GM18511 (cell line): Measurements from ENCODE around the gene TOX3.

Experiments used
- ATAC-seq: cut with Tn5 transposase; IDR thresholded peaks from one replicate; pipeline ENCODE4 v1.9.1; 2021; ENCODE audit warnings: mild to moderate bottlenecking, moderate library complexity; ENCODE audit not compliant: unreplicated experiment

TOX3 gene

DNA sequence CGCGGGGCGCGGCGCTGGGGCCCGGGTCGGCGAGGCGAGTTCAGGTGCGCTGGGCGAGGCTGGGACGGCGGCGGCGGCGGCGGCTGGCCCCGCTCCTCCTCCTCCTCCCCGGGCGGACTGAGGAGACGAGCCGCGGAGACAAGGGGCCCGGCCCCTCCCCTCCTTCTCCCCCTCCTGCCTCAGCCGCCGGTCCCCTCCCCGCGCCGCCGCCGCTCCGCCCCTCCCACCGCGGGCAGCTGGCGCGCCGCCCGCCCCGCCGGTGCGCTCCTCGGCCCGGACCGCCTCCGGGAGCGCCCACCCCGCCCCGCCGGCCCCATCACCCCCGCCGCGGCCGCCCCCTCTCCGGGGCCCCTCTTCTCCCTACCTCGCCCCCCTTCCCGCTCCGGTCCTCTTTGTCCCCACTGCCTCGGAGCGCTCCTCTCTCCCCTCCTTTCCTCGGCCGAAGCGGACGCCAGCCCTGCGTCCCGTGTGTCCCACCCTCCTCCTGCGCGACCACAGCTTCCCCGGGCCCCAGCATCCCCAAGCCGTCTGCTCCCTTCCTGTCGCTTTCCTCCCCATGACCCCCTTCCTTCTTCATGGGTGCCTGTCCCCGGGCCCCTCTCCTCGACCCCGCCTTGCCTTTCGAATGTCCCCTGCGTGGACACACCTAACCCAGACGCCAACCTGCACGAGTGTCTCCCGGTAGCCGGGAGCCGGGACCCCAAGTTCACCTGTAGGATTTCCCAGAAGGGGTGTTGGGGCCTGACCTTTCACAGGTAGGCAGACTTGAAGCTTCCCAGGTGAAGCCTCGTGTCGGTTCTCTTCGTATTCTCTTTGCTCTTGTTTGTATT is at the start of gene TOX3:
TOX3 (minus strand) TSS at position 140 of the 830 bp plus-strand sequence. CDS start 420 bp downstream, outside the sequence.
- no peak for ATAC-seq

GRCh38 chr16:52592778-52593177 is 45.8 kb upstream of the TOX3 start:
- ATAC-seq = no peak

GRCh38 chr16:52591934-52592592 is 45.1 kb upstream of the TOX3 start:
- ATAC-seq = no peak

- no peak for ATAC-seq
Observed at GRCh38 chr16:52591471-52591870, 44.5 kb upstream of the TOX3 start.

DNA sequence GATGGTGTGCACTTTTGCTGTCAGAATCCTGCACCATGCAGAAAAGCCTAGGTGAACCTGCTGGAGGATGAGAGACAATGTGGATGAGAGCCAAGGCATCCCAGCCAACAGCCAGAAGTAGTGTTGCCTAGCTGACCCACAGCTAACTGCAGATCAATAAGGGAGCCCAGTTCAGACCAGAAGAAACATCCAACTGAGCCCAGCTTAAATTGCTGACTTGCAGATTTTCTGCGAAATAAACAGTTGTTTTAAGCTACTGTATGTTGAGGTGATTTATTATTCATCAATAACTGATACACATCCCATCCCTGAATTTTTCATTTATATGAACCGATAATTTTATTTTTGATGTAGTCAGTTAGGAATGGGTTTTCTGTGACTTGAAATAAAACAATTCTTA is 39.2 kb upstream of the TOX3 start:
- no peak for ATAC-seq

DNA sequence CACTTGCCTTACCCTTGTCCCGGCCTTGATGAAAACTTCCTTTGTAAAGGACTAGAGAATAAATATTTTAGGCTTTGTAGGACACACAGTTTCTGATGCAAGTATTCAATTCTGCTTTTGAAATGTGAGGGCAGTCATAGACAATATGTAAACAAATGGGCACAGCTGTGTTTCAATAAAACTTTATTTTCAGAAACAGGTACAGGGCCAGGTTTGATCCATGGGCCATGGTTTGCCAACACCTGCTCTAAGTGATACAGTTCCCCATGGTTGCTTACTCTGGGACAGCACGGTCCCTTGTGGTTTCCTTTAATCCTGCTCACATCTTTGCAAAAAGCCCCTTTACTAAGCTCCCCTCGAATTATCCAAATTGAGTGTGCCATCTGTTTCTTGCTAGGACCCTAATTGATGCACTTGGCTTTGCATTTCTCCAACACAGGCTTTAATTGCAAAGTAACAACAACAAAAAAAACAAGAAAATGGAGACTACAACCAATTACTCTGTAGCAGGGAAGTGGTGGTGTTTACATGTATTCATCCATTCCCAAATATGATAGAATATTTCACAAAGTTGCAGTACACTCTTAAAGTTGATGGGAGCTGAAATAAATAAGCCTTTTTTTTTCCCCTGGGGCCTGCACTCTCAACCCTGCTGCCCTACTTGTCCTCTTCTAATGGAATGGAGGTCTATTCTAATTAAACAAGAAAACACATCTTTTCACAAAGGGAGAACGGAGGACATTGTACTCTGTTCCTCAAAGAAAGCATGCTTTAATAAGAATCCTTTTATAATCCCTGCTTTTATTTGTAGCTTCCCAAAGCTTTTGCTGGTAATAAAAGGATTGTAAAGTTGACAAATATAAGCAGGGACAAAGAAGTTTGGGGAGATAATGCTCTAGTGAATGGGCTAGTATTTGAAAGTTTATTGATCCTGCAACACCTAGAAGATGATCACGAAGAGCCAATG is 37.7 kb upstream of the TOX3 start:
- no peak for ATAC-seq

GRCh38 chr16:52581530-52581929 is 34.6 kb upstream of the TOX3 start:
- ATAC-seq = no peak

DNA sequence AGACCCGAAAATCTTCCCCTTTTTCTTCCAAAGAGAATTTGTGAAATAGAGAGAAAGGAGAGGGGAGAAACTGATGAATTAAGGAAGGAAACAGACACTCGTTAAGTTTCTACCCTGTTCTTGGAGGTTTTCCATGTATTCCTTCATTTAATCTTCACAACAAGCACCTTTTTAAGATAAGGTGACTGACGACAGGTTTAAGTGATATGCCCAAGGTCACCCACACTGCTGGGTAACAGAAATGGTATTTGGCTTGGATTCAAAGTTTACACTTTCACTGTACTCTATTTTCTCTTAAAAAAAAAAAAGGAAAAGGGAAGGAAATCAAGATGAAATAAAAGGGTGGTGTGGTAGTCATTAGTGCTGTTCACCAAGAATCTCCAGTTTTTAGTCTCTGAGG is 33.5 kb upstream of the TOX3 start:
- no peak for ATAC-seq

DNA sequence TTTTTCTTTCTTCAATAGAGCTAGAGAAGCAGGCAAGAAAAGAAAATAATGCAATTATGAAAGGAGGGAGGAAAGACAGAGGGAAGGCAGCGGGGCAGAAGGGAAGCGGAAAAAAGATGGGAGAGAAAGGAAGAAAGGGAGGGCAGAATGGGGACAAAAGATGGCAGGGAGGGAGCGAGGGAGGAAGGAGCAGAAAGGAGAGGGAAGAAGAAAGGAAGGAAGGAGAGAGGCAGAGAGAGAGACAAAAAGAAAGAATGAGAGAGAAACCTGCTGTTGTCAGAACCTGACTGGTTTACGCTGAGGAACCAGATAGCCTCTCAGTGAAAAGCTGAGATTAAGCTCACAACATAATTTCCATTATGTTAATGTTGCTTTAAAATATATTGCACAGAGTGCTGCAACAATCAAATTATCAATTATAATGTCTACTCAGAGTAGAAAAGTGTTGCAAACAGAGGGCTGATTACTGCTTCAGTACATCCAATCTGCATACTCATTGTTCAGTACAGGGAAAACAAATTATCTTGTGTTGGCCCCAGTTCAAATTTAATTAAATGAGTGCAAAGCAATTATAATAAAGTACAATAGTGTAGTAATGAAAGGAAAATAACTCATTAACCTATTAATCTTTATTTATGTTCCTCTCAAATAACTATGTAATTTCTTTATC is 32.0 kb upstream of the TOX3 start:
- ATAC-seq = no peak

DNA sequence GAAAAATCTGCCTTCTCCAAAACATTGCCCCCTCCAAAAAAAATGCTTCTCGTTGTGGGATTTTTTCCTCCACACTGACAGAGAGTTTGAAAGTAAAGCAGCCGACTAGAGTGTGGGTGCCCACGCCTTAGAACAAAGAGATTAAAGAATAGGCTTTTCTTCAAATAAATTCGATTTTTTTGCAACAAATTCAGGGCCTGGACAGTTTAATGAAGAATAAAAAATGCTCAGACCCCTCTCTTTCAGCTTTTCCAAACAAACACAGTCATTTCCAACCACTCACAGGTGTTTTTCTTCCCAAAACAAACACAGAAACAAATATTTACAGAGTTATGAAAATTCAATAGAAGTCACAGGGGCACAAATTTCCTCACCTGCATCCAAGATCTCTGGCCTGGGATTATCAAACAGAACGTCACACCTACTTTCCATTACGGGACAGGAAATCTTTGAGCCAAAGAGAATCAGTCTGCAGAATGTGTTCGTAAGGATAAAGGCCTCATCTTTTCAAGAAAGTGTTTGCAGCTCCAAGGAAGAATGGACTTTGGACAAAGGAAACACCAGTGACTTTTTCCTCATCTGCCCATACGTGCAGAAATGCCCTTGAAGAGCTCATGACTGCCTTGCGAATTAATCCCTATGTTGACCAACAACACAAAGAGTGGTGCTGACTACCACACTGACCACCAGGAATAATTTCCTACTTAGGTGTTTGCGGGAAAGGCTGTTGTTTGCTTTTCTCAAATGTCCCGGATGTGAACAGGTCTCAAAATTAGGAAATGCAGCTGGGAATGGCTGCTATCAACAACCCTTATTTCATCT is 31.3 kb upstream of the TOX3 start:
- no peak for ATAC-seq

- no peak for ATAC-seq
Observed at GRCh38 chr16:52577130-52577706, 30.3 kb upstream of the TOX3 start.

GRCh38 chr16:52573365-52574299 is 26.7 kb upstream of the TOX3 start:
- ATAC-seq = peak; percentile 86

- no peak for ATAC-seq
Observed at GRCh38 chr16:52572656-52573055, 25.7 kb upstream of the TOX3 start.

DNA sequence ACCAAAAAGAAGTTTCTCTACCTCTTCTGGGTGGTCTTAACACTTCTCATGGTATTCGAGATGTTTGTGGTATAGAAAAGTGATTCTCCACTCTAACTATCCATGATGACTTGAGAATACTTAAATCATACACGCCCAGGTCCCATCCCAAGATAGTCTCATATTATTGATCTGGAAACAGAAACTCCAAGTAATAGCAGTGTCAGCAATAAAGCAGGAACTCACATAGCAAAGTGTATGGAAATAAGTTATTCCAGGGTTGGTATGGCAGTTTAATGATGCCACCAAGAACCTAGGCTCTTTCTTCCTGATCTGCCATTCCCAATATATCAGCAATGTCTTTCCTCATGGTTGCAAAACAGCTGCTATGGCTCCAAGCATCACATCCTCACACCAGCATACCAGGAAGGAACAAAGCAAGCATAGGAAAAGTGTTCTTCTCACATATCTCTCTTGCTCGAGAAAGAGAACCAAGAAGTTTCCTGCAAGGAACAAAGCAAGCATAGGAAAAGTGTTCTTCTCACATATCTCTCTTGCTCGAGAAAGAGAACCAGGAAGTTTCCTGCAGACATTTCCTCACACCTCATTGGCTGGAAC is 23.6 kb upstream of the TOX3 start:
- no peak for ATAC-seq

- ATAC-seq = no peak
Observed at GRCh38 chr16:52569701-52570100, 22.8 kb upstream of the TOX3 start.

DNA sequence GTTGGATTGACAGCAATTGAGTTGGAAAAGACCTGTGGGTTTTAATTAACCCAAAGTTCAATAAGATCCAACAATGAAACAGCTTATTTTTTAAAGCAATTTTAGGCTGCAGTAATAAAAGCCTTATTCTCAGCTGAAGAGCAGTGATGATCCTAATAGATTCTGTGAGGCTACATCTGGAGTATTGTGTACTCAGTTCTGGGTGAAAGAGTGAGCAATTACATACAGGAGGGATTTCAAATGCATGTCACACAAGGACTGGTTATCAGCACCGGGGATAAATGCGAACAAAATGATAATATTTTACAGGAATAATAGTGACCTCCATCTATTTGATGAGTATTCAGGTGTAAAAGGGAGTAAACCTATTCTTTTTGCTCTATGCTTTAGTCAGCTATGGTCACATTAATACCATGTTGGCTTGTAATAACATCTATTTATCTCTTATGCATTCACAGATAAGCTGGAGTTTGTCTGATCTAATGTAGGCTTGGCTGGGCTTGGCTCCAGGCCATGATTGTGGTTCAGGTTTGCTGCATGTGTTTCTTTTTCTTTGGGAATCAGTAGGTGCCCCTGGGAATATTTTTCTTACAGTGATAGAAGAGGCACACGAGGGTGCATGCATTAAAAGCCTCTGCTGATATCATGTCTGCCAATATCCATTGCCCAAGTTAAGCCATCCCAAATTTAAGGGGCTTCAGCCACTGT is 22.2 kb upstream of the TOX3 start:
- ATAC-seq = no peak

DNA sequence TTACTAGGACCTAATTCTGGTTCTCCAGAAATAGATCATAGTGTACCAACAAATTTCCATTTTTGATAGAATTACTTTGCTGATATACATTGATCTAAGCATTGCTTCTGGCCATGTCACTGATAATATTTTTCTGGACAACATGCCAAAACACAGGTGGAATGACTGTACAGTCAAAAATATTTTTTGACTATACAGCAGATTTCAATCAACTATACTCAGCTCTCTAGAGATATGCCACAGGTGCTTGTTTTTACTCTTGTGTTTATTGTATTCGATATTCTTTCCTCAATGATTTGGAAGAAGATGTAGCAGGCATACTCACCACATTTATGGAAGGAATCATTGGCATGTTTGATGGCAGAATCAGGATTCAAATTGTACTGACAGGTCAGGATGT is 21.6 kb upstream of the TOX3 start:
- no peak for ATAC-seq
